HG03565 (cell line): Measurements from ENCODE around the gene NTMT1.
"Not testable (repeated sequence)": the region's sequence is repeated elsewhere in the genome, so short reads cannot be mapped to it uniquely, and the experiment has no call there.

Experiments used
- ATAC-seq: cut with Tn5 transposase; IDR thresholded peaks from one replicate; pipeline ENCODE4 v1.9.1; 2021; ENCODE audit warnings: mild to moderate bottlenecking, moderate library complexity; ENCODE audit not compliant: unreplicated experiment

Gene NTMT1

DNA sequence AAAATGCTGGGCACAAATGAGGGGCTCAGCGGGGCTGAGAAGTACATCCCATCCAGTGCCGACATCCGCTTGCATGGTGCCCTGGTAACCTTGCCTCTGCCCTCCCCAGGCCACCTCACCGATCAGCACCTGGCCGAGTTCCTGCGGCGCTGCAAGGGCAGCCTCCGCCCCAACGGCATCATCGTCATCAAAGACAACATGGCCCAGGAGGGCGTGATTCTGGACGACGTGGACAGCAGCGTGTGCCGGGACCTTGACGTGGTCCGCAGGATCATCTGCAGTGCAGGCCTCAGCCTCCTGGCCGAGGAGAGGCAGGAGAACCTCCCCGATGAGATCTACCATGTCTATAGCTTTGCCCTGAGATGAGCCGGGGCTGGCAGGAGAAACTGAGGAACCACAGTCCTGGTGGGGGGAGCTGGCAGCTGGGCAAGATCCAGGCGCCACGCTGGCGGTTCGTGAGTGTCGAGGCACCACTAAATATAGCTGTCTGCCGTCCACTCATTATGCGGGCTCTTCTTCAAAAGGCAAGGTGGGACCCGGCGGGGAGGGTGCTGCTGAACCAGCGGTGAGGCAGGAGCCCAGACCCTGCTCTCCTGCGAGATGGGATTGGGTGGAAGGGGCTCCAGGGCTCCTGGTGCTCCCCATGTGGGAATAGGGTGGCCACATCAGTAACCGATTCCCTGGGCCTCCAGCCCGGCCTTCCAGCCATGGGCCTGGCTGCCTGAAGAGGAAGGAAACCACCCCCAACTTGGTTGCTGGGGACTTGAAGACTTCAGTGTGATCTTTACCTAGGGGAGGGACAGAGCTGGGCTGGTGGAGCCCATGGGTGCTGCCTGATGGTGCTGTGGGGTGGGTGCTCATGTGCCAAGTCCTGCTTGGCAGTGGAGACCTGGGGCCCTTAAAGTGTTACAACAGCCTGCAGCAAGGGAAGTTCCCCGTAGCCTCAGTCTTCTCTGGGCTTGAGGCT, 9.4 kb downstream of the NTMT1 start:
- no peak for ATAC-seq

DNA sequence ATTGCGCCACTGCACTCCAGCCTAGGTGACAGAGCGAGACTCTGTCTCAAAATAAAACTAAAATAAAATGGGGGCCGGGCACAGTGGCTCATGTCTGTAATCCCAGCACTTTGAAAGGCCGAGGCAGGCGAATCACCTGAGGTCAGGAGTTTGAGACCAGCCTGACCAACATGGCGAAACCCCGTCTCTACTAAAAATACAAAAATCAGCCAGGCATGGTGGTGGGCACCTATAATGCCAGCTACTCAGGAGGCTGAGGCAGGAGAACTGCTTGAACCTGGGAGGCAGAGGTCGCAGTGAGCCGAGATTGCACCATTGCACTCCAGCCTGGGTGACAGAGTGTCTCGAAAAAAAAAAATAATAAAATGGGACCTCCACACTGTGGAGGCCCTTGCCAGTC, 10.4 kb downstream of the NTMT1 start:
- ATAC-seq = not testable (repeated sequence)

DNA sequence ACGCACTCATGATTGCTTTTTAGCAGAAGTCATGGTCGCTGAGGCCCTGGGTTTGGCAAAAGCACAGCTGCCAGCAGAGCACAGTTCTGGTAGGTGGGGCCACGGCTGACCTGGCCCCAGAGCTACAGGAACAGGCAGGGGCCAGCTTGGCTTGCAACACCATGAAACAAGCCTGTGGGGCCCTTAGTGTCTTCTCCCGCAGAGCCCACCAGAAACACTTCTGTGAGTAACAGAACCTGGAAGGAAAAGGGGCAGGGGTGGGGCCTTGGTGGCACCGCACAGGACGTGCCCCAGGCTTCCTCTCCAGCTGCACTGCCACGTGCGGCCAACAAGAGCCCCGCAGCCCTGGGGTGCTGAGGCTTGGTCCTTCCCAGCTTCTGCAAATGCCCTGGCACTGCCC, 11.1 kb downstream of the NTMT1 start:
- ATAC-seq = no peak

DNA sequence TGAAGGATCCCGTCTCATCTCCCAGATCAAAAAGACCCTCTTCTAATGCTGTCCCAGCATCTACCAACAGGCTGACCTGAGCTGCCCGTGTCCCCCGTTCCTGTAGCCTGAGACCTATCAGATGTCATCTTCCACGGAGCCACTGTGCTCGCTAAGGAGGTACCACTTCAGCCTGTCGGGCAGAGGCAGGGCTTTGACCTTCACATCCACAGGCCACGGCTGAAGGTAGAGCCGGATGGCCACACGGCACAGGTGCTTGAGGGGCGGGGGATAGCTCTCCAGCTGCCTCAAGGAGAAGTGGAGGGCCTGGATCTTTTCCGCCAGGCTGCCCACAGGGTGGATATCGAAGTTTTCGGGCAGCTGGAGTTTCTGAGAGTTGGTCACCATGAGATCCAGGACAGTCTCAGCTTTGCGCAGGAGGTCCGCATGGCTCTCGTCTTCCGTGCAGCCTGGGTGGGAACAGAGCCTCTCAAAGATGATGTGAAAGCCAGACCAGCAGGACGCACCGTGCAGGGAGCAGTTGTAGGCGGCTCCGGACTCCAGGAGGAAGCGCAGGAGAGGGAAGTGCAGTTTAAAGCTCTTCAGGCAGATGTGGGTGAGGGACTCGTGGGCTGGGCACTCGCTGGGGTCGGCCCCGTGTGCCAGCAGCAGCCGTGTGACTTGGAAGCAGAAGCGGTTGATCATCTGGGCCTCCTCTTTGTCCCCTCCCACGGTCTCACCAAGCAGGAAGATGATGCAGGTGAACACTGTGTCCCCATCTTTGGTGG, 11.9 kb downstream of the NTMT1 start:
- ATAC-seq = no peak

DNA sequence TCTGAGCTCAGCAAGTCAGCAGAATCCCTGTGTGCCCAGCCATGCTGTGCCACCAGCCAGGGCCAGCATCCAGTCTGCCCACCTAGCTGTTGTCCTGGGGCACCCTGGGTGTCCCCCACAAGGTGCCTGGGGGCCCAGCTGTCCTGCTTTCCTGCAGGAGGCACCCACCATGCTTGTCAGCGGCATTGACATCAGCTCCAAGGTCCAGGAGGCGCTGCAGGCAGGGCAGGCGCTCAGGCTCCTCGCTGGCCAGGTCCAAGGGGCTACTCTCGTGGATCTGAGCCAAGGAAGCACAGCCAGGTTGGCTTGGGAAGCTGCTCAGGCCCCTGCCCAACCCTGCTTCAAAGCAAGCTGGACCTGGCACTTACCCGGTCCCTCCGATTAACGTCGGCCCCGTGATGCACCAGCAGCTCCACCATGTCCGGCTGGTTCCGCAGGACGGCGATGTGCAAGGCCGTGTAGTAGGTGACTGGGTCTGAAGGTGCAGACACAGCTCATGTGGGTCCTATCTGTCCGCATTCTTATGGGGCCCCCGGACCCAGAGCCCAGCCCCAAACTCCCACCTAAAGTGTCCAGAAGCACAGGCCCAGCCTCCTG, 13.2 kb downstream of the NTMT1 start:
- ATAC-seq = no peak

DNA sequence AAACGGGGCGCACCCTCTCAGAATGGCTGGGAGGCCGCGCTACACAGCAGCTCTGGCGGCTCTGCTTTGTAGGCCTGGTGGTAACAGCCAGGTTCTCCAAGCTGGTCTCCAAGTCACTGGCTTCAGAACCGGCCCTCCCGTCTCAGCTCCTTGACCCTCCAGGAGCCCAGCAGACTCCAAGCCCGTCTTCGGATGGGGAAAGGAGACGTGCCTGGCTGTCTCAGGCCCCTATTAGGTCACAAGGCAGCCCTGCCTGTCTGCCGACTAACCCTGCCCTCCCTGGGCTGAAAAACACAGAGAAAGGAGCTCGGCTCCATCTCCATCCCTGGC, 13.8 kb downstream of the NTMT1 start:
- no peak for ATAC-seq

DNA sequence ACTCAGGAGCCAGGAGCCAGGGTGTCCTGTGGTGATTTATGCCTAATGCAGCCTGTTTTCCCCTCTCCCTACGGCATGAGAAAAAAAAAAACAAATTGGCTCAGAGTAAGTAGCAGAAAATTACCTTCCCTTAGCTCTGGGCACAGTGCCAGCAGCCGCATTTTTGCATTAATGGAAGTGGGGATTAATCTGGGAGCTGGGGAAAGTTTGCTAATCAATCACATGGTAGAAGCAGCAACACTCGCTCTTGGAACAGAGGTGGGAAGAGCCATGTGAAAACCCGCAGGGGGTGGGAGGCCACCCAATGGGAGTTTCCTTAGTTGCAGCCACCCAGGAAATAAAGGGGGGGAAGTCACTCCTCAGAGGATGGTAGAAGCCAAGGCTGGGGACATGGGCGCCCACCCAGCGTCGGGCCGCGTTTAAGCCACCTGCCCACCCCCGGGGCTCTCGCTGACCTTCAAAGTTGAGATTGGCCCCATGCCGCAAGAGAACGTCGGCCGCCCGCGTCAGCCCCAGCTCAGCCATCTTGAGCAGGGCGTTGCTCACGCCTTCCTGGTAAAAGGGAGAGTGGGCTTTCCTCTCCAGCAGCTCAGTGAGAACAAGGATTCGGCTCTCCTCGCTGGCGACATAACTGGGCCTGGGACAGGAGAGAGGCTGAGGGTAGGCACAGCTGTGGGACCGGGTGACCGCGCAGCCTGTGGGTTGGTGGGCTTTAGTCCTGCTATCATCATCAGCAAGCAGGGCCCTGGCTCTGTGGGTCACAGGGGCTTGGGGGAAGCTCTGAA, 14.3 kb downstream of the NTMT1 start:
- ATAC-seq = no peak

DNA sequence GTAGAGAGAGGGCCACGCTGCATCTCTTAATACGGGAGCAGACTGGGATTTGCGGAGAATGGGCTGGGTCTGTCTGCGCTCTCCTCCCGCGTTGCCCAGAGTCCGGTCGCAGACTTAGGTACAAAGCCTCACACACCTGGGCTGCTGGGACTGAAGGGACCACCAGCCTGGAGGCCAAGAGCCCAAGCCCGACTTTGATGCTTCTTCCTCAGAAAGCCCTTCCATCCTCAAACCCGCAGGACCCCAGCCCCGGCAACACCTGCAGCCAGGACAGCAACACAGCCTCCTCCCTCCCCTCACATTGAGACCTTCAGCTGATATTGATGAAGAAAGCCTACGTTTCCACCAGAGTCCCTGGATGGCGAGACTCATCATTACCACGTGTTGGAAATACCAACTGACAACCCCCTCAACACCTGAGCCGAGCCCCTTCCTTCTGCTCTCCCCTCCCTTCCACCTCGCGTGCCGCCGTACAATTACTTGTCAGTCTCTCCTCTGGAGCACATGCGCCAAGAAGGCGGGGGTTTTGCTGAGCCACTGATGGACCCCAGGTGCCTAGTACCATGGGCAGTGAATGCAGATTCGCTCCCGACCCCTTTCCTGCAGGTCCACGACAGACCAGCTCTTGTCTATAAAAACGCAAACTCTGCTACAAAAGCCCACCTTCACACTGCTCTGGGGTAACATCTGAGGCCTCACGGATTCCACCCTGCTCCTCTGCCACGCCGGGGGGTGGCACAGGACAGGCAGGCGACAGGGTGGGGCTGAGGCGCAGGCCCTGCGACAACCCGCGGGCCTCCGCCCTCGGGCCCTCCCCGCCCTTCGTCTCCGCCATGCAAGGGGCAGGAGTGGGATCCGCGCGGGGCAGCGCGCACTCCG, 15.1 kb downstream of the NTMT1 start:
- ATAC-seq = no peak

DNA sequence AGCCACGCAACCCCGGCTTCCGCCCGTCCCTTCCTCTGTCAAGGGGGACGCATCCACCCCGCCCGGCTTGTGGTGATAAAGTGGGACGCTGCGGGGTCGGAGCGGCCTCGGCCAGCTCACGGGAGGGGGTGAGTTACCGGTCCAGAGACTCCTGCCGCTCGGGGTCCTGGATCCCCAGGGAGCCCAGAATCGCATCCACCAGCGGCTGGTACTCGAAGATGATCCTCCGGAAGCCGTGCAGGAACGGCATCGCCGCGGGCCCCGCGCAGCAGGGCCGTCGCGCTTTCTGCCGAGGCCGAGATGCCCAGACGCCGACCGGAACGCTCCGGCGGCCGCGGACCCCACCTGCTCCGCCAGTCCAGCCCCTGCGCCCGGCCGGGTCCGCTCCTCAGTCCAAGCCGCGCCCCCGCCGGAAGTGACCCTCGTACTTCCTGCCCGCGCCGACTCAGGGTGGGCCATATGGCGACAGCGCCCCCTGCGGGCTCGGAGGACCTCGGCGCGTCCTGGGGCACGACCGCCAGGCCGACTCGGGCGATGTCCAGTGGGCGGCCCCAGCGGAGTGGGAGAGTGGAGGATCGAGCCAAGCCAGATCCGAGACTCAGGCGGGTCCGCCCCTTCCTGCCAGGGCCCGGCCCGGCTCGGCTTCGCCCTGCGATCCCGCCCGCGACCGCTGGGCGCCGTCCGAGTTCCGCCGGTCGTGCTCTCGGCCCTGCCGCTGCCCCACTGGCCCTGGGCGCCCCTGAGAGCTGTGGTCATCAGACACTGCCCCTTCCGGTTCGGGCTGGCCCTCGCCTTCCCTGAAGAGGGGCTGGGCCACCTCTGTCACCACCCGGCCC, 16.0 kb downstream of the NTMT1 start, which contains the start of gene ASB6:
ASB6 (minus strand) TSS at position 402 of the 836 bp plus-strand sequence; CDS start at position 250, 152 bp downstream.
- ATAC-seq = peak; percentile 79

DNA sequence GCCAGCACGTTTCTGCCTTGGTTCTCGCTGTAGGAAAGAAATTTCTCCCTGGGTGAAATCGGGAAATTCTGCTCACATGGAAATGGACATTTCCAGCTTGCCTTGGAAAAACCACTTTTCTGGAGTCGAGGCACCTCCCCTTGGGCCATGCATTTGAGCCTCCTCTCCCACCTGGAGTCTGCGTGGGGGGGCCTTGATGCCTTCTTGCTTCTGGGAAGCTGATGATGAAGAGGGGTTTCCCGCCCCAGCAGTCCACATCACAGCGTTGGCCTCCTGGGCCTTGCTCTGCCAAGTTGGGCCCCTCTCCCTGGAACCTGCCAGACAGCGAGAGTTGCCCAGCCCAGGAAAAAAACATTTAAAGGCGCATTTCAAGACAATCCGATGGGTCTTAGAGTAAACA, 17.7 kb downstream of the NTMT1 start:
- no peak for ATAC-seq

DNA sequence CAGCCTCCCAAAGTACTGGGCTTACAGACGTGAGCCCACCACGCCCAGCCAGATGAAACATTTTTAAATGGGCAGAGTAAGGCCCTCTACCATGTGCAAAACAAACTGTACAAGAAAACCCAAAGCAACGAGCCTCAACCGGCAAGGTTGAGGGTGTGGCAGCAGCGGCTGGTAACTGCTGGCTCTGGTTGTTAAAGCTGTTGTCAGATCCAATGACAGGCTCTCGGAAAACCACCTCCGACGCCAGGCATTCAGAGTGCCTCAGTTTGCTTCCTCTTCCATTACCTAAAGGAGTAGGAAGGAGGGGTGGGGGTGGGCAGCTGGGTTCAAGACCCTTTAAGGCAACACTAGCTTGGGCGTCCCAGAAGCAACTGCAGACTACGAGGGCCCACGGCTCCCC, 18.4 kb downstream of the NTMT1 start:
- ATAC-seq = no peak

DNA sequence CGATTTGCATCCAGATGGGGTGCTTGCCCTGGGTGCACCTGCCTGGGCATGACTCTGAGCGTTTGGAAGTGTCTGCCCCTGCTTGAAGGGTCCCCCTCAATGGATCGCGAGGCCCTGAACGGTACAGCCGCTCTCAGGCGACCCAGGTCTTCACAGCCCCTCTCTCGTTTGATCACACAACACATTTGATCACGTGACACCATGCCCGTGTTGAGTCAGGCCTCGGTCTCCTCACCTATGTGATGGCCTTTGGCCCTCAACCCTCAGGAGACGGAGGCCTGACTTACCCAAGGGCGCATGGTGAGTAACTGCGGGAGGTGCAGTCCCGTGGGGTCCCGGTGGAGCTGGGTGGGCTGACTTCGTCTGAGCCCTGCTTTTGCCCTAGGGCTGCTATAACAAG, 18.9 kb downstream of the NTMT1 start:
- no peak for ATAC-seq

DNA sequence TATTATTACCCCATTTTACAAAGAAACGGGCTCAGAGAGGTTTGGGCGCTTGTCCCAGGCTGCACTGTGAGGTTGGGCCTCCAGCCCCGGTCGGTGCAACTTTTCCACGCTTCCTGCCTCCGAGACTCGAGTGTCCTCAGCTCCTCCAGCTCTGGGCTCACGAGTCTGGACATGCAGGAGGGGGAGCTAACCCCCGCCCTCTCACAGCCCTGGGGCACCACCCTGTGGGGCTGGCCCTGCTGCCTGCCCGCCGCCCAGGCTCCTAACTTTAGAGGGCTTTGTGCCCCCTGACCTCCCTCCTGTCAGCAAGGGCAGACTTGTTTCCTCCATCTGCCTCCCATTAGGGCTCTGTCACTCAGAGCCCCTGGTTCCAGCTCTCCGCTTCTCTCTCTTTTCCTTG, 20.3 kb downstream of the NTMT1 start:
- no peak for ATAC-seq

DNA sequence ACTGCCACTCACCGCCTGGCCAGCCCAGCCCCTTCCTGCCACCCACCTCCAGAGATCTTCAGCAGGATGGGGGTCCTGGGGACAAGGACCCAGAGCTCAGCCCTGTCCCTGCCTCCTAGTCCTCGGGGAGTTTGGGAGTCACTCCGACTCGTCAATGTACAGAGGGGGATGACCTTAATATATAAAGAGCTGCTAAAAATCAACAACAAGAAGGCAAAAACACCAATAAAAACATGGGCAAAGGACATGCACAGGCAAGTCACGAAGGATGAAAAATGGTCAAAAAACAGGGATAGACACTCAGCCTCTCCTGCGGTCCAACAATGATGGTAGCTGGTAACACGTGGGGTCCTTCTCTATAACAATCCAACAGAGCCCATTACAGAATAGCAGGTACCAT, 20.7 kb downstream of the NTMT1 start:
- ATAC-seq = no peak

DNA sequence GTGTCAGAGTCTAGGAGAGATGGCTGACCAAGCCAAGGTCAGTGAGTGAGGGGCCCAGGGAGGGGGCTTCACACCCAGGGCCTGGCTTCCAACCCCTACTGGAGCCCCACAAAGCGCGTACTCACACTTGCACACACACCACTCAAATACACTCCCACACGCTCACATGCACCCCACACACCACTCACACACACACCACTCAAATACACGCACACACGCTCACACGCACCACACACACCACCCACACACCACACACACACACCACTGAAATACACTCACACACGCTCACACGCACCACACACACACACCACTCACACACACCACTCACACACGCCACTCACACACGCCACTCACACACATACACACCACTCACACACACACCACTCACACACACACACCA, 21.7 kb downstream of the NTMT1 start:
- ATAC-seq = no peak

DNA sequence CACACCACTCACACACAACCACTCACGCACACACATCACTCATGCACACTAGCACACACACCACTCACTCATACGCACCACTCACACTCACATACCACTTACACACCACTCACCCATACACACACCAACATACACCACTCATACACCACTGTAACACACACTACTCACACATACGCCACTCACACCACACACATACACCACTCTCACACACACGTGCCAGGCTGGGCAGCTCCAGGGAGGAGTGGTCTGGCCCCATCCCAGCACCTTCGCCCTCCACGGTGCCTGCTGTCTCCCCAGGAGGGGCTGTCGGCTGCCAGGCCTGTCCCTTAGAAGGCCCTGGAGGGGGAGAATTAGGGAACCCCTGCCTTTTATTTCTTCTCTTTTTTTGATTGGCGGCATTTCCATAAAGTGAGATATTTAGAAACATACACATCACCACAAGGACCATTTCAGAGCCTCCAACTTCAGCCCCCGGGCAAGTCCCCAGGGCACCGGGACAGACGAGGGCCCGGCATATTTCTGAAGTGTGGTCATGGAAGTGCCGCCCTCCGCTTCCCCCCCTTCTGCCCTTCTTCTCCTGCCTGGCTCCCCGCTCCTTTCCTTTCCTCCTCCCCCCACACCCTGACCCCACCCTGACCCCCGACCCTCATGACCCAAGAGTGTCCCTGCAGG, 22.3 kb downstream of the NTMT1 start:
- ATAC-seq = no peak

DNA sequence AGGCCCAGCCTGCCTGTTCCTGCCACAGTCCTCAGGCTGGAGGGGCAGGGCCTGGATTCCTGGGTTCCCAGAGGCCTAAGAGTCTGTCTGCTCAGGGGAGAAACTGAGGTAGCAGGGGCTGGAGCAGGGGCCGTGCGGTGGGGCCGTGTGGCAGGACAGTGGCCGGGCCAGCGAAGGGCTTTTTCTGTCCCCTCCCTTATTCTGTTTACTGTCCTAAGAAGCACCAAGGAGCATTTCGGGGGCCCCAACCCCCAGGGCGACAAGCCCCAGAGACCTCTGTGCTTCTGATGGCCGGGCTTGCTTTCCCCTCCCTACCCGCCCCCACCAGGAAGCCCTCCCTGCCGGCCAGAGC, 22.8 kb downstream of the NTMT1 start:
- no peak for ATAC-seq
